Limb (tissue), 2 donors: ENCODE data around the gene PAQR7.

Experiments
- DNase-seq, 2 donors: peaks; one replicate each; pipeline ENCODE4 v3.0.0-alpha.2; 2016; ENCODE audit errors: extremely low spot score in 2 of 2

PAQR7 gene

GRCh38 chr1:25875154-25875855, at the start of gene PAQR7:
TSS of gene PAQR7 (minus strand) at chr1:25875708. CDS start at chr1:25863839, 11,869 bp downstream.
- DNase-seq, result peak; percentile 57 to 84

- DNase-seq, result no peak
Measured at GRCh38 chr1:25924454-25924853, 48.9 kb upstream of the PAQR7 start.

- no peak for DNase-seq
Measured at GRCh38 chr1:25922971-25923552, 47.6 kb upstream of the PAQR7 start.

- peak; percentile 51 to 82 for DNase-seq
Measured at GRCh38 chr1:25922056-25922970, 46.8 kb upstream of the PAQR7 start.

GRCh38 chr1:25918615-25919014, 43.1 kb upstream of the PAQR7 start:
- no peak for DNase-seq

- DNase-seq, result no peak
Measured at GRCh38 chr1:25917996-25918395, 42.5 kb upstream of the PAQR7 start.

GRCh38 chr1:25916460-25916859, 41.0 kb upstream of the PAQR7 start:
- no peak for DNase-seq

- no peak for DNase-seq
Measured at GRCh38 chr1:25914074-25914995, 38.8 kb upstream of the PAQR7 start.

GRCh38 chr1:25913206-25913605, 37.7 kb upstream of the PAQR7 start:
- no peak for DNase-seq

- DNase-seq, result no peak
Measured at GRCh38 chr1:25912076-25912831, 36.7 kb upstream of the PAQR7 start.

- no peak for DNase-seq
Measured at GRCh38 chr1:25911162-25911561, 35.7 kb upstream of the PAQR7 start.

GRCh38 chr1:25909040-25909439, 33.5 kb upstream of the PAQR7 start:
- DNase-seq, result no peak

GRCh38 chr1:25908161-25908560, 32.7 kb upstream of the PAQR7 start:
- no peak for DNase-seq

GRCh38 chr1:25907601-25908000, 32.1 kb upstream of the PAQR7 start:
- no peak for DNase-seq

GRCh38 chr1:25906644-25907300, 31.3 kb upstream of the PAQR7 start:
- peak in 1 of 2 donors; percentile 78 for DNase-seq

- peak; percentile 94 to 97 for DNase-seq
Measured at GRCh38 chr1:25905680-25906643, 30.5 kb upstream of the PAQR7 start, which contains the start of gene STMN1. TSS of gene STMN1 (minus strand) at chr1:25906419. CDS start at chr1:25904676, 1,743 bp downstream.

- DNase-seq, result peak; percentile 93 to 99
Measured at GRCh38 chr1:25904943-25905679, 29.6 kb upstream of the PAQR7 start.

GRCh38 chr1:25903986-25904385, 28.5 kb upstream of the PAQR7 start:
- no peak for DNase-seq
